Measurements from ENCODE around the gene DPEP3. TPM values are rescaled to one million over a fixed set of nuclear protein-coding genes. Genes with fewer than 3 reads are reported as not detected.
A peak's percentile ranks its signal among the peaks of the same experiment; 100 is the strongest.
"Not testable (repeated sequence)": the region's sequence is repeated elsewhere in the genome, so short reads cannot be mapped to it uniquely, and the experiment has no call there.

Gene DPEP3
- total RNA-seq, 1 donor from 2014 or later: not detected

DNA sequence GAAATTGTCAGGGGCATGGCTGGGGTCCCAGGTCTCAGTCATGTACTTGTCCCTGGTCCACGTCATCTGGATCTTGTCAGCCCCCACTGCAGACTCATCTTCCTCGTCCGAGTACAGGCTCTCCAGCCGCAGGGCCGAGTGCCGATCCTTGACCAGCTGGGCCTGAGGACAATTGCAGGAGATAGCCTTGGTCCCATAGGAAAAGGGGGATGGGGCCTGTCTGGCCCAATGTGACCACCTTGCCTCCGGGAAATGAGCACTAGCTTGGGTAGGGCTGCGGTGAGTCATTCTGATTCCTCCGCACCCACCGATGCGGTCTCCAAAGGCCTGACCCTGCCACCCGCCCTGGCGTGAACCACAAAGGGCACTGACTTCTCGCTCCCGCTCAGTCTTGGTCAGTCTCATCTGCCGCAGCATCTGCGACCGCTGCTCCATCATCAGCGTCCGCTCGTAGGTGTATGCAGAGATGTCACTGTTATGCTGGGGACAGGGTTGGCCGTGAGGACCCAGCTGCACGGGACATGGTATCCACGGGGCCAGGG, 34.8 kb downstream of the DPEP3 start:
- DNase-seq (ENCODE audit: low spot score): no peak

DNA sequence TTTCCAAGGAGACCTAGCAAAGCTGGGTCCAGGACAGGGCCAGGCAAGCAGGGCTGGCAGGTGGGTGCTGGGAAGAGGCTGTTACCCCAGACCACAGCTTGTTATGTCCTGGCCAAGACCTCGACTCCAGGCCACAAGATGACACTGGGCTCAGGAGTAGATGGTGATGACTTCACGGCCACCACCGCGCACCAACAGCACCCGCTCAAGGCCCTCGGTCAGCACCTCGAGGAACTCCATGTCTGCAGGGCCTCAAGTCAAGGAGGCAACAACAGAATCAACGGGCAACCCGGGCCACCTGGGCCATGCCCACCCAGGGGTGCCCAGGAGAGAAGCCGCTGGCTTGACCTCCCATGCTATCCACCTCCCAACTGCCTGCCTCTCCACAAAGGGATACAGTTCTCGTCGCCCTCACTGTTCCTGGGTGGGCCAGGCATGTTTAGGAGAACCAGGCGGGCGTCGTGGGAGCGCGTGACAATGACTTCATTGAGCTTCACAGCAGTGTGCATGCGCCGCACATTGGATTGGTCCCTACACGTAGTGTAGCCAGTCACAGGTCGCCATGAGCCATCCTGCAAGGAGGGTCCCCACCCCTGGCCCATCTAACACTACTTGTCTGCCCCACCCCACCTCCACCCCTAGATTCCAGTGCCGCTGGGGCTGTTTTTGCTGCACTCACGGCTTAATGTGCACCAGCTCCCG, 35.5 kb downstream of the DPEP3 start:
- no peak for DNase-seq (ENCODE audit: low spot score)

DNA sequence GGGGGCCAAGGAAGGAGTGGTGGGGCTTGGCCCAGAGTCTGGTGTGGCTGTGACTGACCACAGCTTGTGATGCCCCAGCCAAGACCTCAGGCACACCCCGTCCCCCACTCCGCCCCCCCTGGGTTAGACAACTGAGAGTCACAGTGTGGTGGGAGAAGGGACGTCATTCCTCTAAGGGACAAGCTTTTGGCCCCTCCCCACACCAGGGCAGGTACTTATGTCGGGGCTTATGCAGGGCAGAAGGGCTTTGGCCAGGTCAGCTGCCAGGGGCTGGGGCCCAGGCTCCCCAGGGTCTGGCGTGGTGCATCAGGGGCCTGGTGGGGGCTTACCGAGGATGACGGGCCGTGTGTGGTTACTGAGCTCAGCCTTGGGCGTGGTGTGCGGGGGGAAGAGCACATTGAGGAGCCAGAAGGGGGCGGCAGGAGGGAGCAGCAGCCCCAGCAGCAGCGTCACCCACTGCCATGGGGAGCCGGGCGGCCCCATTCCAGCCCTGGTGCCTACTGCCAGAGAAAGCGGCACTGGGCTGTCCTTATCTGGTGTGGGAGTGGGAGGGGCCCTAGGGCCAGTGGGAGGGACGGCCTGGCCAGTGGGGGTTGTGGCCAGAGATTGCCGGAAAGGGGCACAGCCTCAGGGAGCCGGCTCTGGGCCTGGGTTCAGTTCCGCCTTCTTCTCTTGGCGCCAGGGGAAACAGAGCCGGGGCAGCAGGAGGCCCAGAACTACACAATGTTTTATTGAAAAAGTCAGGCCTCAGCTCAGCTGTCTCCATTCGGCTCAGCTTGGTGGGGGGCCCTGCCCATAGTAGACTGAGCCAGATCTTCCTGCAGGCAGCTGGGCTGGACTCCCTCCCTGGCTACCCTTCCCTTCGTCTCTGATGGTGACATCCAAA, 36.4 kb downstream of the DPEP3 start, which contains the start of gene LCAT:
TSS of gene LCAT (minus strand) at position 502 of the 886 bp plus-strand sequence. CDS start at position 483, 19 bp downstream.
- DNase-seq (ENCODE audit: low spot score): peak; percentile 24

DNA sequence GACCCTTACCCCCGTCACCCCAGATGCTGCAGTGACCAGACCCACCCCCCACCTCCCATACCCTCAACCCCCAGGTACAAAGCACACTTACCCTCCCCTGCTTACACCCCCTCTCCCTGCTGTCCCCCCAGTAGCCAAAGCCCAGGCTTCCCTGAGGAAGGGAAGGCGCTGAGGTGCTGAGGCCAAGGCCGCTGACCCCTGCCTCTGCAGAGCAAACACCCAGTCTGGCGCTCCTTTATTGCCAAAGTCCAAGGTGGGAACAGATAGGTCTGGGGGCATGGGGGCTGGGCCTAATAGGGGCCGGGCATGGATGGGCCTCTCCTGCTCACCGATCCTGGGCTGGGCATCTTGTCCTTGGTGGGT, 37.1 kb downstream of the DPEP3 start:
- no peak for DNase-seq (ENCODE audit: low spot score)

DNA sequence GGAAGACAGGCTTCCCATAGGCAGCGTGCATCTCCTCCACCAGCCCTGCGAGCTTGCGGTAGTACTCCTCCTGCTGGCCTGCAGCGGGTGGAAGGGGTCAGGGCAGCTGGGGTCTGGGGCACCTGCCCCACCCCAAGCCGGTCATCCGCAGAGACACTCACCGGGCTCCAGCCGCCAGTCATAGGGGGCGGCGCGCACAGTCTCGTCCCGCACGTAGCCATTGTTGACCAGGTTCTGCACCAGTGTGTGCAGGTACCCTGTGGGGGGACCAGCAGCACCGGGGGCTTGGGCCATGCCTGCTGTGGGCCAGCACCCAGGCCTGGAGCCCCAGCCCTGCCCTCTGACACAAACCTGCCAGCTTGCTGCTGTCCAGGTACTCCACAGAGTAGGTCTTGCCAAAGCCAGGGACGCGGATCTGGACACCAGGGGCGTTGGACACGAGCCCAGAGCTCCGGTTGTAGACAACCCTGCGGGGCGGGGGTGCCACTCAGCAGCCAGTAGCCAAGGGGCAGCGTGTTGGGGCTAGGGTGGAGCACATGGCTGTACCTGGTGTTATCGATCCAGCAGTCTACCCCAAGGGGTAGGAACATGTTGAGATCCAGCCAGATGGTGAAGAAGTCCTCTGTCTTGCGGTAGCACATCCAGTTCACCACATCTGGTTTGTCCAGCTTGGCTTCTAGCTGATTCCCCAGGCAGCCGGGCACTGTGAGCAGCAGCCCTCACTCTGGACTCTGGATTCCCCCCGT, 37.6 kb downstream of the DPEP3 start:
- DNase-seq (ENCODE audit: low spot score): no peak

DNA sequence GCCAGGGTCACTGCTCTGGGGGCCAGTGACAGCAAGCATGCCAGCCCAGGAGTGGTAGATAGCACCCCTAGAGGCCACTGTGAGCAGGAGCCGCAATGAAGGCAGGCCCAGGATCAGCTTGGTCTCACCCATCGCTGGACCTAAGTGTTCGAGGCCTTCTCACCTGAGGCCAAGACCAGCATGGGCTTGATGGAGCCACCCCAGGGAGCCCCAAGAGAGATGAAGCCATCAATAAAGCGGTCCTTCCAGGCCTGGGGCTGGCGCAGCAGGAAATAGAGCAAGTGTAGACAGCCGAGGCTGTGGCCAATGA, 38.1 kb downstream of the DPEP3 start:
- DNase-seq (ENCODE audit: low spot score): peak; percentile 34

DNA sequence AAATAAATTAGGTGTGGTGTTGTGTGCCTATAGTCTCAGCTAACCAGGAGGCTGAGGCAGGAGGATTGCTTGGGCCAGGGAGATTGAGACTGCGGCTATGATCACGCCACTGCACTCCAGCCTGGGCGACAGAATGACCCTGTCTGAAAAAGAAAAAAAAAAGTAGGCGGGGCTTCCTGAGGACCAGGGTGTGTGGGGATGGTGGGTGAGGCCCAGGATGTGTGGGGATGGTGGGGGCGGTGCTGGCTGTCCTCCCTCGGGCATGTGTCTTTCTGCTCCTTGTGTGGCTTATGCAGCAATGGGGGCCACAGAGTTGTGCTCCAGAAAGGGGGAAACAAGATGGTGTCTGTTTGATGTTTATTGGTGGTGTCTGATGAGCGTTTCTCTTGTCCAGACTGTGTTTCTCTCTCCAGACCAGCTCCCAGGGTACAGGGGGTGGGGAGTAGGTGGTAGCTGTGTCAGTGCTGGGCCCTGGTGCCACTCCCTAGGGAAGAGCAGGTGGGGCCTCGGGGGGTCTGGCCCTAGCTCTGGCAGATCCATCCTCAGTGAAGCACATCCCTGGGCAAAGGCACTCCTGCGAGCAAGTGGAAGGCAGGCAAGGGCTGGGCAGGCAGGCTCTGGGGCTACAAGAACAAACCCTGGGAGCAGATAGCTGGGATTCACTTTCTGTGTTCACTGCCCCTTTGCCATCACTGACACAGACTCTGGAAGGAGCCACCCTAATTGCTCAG, 38.7 kb downstream of the DPEP3 start:
- DNase-seq (ENCODE audit: low spot score): no peak

DNA sequence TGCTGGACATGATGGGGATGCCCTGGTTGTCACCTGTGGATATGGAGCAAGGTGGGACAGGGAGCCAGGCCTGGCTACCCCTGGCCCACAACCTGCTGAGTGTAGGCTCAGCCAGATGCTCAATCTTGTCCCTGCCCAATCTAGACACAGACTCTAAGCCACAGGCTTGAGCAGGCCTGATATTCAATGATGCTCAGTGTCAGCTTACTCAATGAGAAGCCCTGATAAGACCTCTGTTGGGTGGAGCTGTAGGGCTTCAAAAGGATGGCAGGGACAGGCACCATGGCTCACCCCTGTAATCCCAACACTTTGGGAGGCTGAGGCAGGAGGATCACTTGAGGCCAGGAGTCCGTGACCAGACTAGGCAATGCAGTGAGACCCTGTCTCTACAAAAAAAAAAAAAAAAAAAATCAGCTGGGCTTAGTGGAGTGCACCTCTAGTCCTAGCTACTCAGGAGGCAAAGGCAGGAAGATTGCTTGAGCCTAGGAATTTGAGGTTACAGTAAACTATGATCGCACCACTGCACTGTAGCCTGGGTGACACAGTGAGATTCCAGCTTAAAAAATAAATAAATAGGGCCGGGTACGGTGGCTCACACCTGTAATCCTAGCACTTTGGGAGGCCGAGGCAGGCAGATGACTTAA, 39.7 kb downstream of the DPEP3 start:
- no peak for DNase-seq (ENCODE audit: low spot score)

DNA sequence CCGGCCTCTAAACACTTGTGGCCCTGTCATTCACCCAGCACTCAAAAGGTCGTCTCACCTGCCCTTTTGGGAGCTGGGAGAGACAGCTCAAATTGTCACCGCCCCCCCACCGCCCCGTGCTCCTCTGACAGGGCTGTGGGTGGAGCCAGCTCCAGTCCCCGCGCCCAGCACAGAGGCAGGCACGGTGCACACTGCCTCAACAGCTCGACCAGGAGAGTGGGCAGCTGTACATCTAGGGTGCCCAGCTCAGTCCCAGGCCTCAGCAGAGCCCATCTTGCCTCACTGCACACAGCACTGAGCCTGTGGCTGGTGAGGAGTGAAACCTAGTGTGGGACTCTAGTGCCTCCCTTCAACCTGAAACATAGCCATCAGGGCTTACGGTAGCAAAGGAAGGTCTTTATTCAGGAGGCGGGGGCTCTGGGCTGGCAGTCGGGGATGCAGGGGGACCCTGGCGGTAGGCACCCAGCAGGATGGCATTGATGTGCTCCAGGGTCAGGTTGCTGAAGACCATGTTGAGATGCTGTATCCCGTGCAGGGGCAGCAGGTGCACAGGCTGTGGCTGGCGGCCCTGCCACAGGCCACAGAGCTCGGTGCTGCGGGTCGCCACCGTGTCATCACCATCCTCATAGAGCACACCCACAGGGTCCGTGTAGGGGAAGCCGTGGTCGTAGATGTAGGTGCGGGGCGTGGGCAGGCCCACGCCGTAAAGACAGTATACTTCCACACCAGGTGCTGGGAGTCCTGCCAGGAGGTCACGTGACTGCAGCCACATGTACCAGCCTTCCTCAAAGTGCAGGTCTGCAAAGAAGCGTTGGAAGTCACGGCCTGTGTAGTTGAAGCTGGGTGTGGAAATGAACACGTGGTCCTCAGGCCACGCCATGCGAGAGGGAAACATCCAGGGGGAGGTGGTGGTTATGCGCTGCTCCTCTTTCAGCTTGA, 40.5 kb downstream of the DPEP3 start:
- DNase-seq (ENCODE audit: low spot score): no peak

DNA sequence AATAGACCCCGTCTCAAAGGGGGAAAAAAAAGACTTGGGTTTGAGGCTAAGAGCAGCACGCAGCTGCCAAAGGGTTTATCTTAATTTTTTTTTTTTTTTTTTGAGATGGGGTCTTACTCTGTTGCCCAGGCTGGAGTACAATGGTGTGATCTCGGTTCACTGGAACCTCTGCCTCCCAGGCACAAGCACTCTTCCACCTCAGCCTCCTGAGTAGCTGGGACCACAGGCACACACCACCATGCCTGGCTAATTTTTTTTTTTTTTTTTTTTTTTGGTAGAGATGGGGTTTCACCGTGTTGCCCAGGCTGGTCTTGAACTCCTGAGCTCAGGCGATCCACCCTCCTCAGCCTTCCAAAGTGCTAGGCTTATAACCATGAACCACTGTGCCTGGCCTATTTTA, 42.6 kb downstream of the DPEP3 start:
- not testable (repeated sequence) for DNase-seq (ENCODE audit: low spot score)

DNA sequence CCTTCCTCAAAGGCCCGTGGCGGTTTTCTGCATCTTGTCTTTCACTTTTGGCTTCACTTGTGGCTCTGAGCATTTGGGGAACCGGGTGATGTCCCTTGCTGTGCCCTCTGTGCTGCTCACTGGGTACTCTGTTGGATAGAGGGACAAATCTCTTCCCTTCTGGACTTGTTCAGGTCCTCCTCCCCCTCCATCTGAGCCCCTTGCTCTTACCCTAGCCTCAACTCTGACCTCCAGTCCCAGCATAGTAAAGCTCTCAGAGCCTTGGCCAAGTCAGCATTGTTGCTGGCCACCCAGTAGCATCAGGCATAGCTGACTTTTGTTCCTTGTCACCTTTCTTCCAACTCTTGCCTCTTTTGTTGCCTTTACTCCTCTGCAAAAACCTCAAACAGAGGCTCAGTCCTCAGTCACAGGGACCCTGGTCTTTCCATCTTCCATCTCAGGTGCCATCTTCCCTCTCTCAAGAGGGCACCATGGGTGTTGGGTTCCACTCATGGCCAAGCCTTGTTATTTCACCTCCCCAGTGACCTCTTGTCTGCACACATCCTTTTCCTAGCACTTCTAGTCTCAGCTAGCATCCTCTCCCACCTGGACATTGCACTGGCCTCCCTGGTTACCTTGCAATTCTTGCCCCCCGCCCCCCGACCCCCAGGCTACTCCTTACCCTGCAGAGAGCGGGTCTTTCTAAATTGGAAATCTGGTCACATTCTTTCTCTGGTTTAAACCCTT, 43.3 kb downstream of the DPEP3 start:
- peak; percentile 75 for DNase-seq (ENCODE audit: low spot score)

DNA sequence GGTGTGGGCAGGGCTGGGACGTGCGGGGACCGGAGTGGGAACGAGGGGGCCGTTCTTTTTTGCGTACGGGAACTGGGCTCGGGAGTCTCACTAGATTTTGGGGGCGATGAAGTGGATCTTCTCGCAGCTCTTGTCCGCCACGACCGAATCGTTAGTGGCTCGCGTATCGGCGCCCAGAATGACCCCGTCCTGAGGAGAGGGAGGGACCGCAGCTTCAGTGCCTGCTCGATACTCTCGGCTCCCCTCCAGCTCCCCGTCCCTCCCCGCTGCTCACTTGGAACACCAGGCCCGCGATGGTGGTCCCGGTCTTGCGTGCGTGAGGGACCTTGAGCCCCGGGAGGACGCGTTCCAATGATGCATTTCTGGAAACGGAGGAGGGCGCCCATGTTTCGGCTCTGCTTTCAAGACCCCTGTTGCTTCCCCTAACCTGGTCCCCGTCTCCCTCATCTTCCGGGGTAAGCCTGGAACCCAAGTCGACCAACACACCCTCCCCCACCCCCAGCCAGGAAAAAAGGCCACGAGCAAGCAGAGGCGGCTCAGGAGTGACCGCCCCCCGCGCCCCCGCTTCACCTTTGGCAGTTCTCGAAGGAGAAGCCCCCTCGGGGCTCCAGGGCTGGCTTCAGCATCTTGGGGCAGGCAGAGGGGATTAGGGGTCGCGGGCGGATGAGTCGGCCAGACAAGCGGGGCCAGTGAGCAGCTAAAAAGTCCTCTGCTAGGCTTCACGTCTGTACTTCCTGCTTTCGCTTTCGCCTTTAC, 44.0 kb downstream of the DPEP3 start, which contains the start of gene PSMB10:
TSS of gene PSMB10 (minus strand) at position 727 of the 756 bp plus-strand sequence. CDS start at position 626, 101 bp downstream.
- DNase-seq (ENCODE audit: low spot score): peak; percentile 52

DNA sequence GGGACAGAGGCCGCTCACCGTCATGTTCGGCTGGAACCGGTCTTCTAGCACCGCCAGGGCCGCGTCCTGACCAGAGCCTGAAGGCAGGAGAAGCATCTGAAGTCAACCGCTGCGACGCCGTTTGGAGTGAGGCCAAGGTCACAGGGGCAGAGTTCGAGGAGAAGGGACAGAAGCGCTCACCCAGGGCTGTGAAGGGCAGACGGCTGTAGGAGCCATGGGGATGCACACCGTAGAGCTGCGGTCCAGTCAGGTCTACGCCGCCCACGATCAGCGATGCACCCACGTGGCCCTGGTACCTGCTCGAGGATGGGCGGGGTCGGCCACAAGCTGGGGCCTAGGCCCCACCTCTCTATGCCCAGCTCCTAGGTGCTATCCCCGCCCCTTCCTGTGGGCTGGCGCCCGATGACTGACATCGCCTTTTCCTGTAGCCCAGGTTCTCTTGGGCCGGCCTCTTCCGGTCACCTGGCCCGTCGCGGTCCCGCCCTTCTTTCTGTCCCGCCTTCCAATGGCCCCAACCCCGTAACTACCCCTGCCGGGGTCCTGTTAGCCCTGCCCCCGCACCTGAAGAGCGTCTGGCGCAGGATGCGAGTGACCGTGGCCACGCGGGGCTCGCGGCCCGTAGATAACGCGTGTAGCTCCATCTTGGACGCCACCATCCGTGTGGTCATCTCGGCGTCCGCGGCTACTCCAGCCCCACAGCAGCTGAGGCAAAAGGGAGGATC, 44.7 kb downstream of the DPEP3 start:
- peak; percentile 98 for DNase-seq (ENCODE audit: low spot score)

DNA sequence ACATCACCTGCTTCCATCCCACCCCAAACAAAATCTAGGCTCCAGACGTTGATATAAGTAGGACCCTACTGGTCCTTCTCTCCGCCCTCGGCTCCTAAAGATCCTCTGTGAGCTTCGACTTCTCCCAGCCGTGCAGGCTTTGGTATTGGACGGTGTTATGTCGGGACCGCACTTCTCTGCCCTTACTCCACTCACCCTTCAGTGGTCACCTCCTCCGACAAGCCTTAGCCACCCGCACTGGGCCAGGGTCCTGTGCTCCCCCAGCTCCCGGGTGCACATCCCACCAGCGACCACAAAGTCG, 45.2 kb downstream of the DPEP3 start:
- DNase-seq (ENCODE audit: low spot score): no peak

DNA sequence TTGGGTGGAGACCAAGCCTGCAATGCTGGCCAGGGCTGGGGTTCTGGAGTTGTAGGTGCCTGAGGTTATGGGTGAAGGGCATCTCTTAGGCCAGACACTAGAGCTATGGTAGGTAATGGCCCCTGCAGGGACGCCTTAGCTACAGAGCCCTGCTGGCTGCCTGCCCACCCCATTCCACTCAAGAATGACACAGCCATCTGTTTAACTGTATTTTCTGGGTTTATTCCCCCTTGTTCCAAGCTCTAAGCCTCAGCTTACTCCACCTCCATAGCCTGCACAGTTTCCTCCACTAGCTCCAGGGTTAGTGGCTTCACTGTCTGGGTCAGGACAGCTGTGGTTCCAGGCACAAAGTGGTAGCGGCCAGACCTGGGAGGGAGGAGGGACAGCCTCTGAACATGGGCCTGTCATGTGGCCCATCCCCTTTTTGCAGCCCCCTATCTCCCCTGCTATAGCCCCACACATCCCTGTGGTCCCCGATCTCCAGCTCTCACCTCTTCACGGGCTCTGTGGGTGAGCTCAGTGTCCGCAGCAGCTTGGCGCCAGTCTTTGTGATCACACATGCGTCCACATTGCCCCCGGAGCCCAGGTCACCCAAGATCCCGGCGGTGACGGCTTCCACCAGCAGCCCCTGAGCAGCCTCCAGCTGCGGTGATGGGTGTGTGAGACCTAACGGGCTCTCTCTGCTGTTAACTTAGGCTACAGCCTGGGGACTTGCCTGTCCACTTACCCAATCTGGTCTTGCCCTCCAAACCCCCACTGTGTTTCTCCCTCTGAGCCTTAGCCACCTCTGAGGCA, 45.8 kb downstream of the DPEP3 start:
- no peak for DNase-seq (ENCODE audit: low spot score)

DNA sequence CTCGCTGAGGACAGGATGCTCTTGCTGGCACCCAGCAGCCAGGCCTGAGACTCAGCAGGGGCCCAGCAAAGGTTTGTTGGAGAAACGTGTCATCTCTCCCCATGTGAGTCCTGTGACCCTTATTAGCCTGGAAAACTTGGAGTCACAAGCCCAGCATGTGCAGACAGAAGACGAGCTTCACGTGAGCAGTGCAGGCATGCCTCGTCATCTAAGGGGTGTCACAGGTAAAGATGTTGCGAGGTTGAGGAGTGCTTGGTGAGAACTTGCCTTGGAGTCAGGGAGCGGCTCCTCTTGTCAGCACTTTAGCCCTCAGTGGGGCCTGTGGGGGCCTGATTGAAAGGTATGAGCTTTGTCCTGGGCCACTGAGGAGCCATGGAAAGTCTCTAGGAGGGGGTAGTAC, 46.5 kb downstream of the DPEP3 start:
- DNase-seq (ENCODE audit: low spot score): no peak

DNA sequence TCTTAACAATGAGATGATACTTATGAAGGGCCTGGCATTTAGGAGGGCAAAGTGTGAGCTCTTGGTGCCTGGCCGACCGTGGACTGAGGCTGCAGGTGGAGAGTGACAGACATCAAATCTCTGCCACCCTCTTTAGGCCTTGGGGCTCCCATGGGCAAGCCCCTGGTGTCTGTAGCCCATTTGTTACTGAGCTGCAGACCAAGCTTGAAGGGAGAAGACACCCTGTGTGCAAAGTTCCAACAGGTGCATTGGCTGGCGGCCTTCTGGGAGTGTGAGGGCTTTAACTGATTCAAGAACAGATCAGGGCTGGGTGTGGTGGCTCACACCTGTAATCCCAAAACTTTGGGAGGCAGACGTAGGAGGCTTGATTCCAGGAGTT, 47.8 kb downstream of the DPEP3 start:
- DNase-seq (ENCODE audit: low spot score): no peak
